NCI-H1436 (cell line): ENCODE data around the gene DCAF7.
A peak's percentile ranks its signal among the peaks of the same experiment; 100 is the strongest.

Source experiments
- DNase-seq: peaks from one replicate; lab custom pipeline; 2025; lab: John Stamatoyannopoulos, UW

DCAF7 gene

GRCh38 chr17:63525190-63525946 is 24.9 kb upstream of the DCAF7 start:
- no peak for DNase-seq

- DNase-seq, result no peak
These were observed 23.4 kb upstream of the DCAF7 start for GRCh38 chr17:63526861-63527260.

- DNase-seq, result no peak
These were observed 22.1 kb upstream of the DCAF7 start for GRCh38 chr17:63528183-63528582.

- DNase-seq, result no peak
These were observed 20.3 kb upstream of the DCAF7 start for GRCh38 chr17:63529711-63530556.

DNA sequence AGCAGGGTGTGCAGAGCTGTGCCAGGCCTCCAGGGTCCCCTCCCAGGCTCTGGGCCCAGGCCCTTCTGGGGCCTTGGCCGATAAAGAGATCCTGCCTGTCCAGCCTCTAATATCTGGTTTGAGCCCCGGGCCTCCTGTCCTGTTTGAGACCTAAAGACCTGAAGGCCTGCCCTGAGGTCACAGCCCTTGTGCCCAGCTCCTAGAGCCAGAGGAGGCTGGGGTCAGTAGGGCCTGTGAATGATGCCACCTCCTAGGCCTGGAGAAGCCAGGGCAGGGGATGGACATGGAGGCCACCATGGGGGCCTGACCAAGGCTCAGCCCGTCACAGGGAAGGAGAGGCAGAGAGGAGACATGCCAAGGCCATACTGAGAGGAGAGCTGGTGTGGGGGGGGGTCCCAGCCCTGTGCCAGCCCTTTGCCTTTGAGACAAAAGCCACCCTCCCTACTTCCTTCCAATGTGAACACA is 19.7 kb upstream of the DCAF7 start:
- DNase-seq, result no peak

DNA sequence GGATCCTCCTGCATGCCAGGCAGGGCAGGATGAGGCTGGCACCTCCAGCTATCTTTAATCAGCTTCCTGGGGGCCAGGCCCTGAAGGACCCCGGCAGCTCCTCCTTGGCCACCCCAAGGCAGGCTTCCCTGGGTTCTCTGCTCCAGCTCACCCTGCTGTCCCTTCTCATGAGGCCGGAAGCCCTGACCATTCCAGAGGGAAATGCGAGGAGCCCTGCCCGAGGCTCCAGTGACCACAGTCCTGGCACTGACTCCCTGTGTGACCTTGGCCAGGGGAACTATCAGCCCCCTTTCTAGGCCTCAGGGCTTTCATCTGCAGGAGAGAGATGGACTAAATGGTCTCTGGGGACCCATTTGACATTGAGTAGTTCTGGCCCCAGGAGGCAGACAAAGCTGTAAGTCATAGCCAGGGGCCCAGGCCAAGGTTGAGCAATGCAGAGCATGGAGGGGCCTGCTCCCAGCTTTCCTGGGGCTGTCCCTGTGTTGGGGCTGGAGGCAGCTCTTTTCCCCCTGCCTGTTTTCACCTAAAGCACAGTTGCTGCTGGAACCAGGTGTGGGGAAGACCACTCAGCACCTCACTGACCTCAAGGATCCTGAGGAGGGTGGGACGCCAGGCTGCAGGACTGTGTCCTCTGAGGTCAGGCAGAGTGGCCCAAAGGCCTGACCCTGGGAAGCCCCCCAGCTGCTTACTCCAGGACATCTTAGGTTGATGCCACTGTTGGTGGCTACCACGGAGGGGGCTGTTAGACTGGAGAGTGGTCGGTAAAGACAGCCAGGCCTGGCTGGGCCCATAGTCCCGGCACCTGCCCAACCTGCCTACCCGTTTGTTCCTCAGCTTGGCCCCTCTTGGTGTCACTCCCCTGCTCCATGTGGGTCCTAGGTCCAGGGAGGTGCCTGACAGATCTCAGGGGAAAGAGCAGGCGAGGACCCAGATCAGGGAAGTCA is 19.0 kb upstream of the DCAF7 start:
- DNase-seq, result peak; percentile 19

- no peak for DNase-seq
These were observed 16.7 kb upstream of the DCAF7 start for GRCh38 chr17:63533433-63534077.

DNA sequence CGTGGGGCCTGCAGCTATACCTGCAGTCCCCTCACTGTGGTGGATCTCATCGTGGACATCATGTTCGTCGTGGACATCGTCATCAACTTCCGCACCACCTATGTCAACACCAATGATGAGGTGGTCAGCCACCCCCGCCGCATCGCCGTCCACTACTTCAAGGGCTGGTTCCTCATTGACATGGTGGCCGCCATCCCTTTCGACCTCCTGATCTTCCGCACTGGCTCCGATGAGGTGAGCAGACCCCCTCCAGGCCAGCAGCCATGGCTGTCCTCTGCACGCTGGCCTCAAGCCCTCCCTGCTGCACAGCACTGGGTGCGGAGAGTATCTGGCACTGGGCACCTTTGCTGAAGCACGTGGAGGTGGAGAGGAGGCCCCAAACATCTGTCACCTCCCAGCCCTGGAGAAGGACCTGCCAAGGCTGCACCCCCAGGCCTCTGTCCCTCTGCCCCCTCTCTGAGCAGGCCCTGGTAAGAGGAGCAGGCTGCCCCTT is 16.2 kb upstream of the DCAF7 start:
- no peak for DNase-seq

DNA sequence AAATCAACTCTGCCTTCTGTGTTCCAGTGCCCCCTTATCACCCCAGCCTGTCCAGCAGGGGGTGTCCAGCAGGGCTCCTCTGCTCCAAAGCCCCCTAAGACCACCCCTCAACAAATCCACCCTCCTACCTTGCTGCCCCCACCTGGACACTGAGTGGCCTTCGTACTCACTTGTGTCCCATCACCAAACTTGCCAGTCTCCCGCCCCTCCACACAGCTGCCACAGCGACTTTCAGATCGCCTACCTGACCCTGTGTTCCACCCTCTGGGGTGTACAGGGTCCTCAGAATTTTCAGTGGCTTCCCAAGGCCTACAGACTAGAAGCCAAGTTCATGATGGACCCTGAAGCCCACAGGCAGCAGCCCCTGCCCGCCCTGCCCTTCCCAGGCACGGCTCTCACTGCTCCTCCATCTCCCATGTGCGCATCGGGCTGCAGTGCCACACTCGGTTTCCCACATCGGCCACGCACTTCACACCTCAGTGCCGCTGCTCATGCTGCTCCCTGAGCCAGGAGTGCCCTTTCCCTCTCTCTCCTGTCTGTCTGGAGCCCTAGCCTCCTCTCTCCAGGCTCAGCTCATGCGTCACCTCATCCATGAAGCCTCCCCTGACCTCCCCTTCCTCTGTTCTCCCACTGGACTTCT is 15.3 kb upstream of the DCAF7 start:
- DNase-seq, result no peak

DNA sequence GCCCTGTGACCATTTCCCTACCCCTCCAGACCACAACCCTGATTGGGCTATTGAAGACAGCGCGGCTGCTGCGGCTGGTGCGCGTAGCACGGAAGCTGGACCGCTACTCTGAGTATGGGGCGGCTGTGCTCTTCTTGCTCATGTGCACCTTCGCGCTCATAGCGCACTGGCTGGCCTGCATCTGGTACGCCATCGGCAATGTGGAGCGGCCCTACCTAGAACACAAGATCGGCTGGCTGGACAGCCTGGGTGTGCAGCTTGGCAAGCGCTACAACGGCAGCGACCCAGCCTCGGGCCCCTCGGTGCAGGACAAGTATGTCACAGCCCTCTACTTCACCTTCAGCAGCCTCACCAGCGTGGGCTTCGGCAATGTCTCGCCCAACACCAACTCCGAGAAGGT is 14.6 kb upstream of the DCAF7 start:
- no peak for DNase-seq

- DNase-seq, result no peak
These were observed 13.3 kb upstream of the DCAF7 start for GRCh38 chr17:63537001-63537400.

DNA sequence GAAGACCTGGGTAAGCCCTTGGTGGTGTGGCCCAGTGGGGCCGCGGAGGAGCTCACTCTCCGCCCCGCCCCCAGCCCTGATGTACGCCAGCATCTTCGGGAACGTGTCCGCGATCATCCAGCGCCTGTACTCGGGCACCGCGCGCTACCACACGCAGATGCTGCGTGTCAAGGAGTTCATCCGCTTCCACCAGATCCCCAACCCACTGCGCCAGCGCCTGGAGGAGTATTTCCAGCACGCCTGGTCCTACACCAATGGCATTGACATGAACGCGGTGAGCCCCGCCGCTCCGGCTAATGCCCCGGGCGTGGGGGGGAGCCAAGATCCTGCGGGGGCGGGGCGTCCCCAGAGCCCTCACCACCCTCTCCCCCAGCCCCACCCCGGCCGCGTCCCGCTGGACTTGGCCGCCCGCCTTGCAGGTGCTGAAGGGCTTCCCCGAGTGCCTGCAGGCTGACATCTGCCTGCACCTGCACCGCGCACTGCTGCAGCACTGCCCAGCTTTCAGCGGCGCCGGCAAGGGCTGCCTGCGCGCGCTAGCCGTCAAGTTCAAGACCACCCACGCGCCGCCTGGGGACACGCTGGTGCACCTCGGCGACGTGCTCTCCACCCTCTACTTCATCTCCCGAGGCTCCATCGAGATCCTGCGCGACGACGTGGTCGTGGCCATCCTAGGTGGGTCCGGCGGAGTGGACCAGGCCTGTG is 12.1 kb upstream of the DCAF7 start:
- no peak for DNase-seq

DNA sequence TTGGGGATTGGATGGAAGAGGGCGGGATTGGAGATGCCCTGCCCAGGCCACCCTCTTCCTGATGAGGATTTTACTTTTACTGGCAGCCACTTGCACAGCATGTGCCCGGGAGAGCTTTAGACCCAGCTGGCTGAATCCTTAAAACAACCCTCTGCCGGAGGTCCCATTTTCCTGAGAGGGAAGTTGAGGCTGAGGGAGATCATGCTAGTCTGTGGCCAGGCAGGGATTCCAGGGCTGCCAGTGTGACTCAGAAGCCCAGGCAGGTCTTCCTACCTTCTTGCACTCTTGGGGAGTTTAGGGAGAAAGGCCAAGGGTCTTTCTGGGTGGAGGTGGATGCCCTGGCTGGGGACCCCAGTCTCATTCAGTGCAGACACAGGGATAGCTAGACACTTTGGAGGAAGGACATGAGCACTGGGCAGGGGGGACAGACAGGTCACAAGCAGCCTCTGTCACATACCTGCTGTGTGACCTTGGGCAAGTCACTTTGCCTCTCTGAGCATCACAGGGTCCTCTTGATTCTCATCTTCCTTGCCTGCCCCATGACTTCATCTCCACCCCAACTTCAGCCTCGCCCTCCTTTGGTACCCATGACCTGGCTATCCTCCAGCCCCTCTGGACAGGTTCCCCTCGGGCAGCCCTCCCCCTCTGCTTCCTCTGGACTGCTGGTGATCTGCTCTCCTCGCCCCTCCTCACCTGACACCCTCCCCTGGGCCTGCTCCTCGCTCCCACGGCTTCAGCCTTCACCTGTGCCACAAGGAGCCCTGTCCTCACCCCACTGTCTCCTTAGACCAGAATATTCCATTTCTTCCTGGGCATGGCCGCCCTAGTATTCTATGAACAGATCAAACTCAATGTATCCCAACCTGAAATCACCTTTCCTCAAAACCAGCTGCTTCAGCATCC is 11.3 kb upstream of the DCAF7 start:
- no peak for DNase-seq

DNA sequence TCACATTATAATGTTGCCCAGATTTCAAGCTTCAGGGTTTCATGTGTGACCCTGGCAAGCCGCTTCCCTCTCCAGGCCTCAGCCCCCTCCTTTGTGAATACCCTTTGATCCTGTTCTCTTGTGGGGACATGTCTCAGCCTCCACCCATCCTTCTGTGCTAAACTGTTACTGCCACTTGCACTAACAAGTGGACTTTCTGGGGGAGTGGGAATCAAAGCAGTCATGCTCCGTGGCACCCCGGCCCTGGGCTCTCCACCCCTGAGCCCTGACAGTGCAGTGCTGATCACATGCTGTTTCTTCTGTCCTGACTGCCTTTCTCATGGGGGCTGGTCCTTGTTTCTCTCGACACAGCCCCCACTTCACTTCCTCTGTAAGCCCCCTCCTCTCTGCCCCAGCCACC is 9.7 kb upstream of the DCAF7 start:
- no peak for DNase-seq

- DNase-seq, result no peak
These were observed 8.1 kb upstream of the DCAF7 start for GRCh38 chr17:63542218-63542545.

DNA sequence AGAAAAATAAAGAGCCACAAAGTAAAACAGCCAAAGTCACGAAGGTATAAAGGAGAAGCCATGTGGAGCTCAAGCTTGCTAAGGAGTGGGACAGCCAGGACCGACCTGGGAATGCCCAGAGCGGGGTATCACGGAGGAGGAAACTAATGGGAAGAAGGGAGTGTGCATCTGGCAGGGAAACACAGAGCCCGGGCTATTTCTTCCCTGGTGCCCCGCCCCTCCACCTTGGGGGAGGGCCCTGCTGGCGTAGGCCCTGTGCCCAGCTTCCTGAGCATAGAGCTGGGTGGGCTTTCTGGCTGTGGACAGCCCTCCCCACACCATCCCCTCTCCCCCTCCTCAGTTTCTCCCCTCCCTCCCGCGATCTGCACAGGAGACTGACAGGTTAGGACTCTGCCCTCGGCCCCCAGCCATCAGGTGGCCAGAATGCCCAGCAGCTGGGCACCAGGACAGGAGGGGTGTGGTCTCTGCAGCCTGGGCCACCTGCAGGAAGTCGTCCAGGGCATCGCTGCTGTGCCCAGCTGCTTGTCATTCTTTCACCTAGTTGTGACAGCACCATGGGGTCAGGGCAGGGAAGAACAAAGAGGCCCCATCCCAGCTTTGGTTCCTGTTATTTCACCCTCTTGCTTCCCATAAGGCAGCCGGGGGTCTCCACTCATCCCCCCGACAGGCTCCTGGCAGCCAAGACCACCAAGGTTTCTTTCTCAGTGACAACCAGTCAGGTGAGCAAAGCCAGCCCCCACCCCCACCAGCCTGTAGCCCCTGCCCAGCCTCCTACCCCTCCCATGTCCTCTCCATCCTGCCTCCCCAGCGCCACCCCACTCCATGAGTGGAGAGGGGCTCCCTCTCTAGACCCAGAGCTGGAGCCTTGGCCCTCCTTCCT is 7.1 kb upstream of the DCAF7 start:
- DNase-seq, result no peak

GRCh38 chr17:63543822-63544420 is 6.4 kb upstream of the DCAF7 start:
- no peak for DNase-seq
